ENCODE measurements around the gene SEMA4G.

SEMA4G gene

GRCh38 chr10:100987685-100988049 lies 18.4 kb downstream of the SEMA4G start:
- DNase-seq (ENCODE audit: low read depth in 2 of 2), result no peak

GRCh38 chr10:100988166-100988565 lies 18.9 kb downstream of the SEMA4G start:
- DNase-seq (ENCODE audit: low read depth in 2 of 2), result no peak

GRCh38 chr10:100989088-100989487 lies 19.8 kb downstream of the SEMA4G start:
- DNase-seq (ENCODE audit: low read depth in 2 of 2), result no peak

GRCh38 chr10:100993986-100994708 lies 24.8 kb downstream of the SEMA4G start:
- DNase-seq (ENCODE audit: low read depth in 2 of 2), result no peak

GRCh38 chr10:100995181-100995580 lies 25.9 kb downstream of the SEMA4G start:
- no peak for DNase-seq (ENCODE audit: low read depth in 2 of 2)

GRCh38 chr10:100996678-100997359 lies 27.5 kb downstream of the SEMA4G start:
- no peak for DNase-seq (ENCODE audit: low read depth in 2 of 2)

- DNase-seq (ENCODE audit: low read depth in 2 of 2), result peak; percentile 69 to 72
Observed at GRCh38 chr10:100997360-100998182, 28.3 kb downstream of the SEMA4G start.

GRCh38 chr10:100998183-100998990 lies 29.1 kb downstream of the SEMA4G start:
- peak in 1 of 2 donors; percentile 60 for DNase-seq (ENCODE audit: low read depth in 2 of 2)

- peak; percentile 68 to 69 for DNase-seq (ENCODE audit: low read depth in 2 of 2)
Observed at GRCh38 chr10:100998991-100999741, 29.9 kb downstream of the SEMA4G start.

GRCh38 chr10:100999742-101000126 lies 30.4 kb downstream of the SEMA4G start, which contains the start of gene LZTS2:
Gene LZTS2, plus strand, starts transcription at chr10:100999808. Its CDS starts 2,731 bp downstream, at chr10:101002539.
- no peak for DNase-seq (ENCODE audit: low read depth in 2 of 2)

GRCh38 chr10:101000127-101000914 lies 31.0 kb downstream of the SEMA4G start:
- DNase-seq (ENCODE audit: low read depth in 2 of 2), result no peak

- DNase-seq (ENCODE audit: low read depth in 2 of 2), result no peak
Observed at GRCh38 chr10:101000915-101001658, 31.8 kb downstream of the SEMA4G start.

- no peak for DNase-seq (ENCODE audit: low read depth in 2 of 2)
Observed at GRCh38 chr10:101001659-101002035, 32.3 kb downstream of the SEMA4G start.

- DNase-seq (ENCODE audit: low read depth in 2 of 2), result no peak
Observed at GRCh38 chr10:101002456-101002855, 33.2 kb downstream of the SEMA4G start.

- no peak for DNase-seq (ENCODE audit: low read depth in 2 of 2)
Observed at GRCh38 chr10:101003639-101004206, 34.4 kb downstream of the SEMA4G start.

GRCh38 chr10:101005361-101005760 lies 36.1 kb downstream of the SEMA4G start:
- DNase-seq (ENCODE audit: low read depth in 2 of 2), result no peak

GRCh38 chr10:101005869-101006567 lies 36.7 kb downstream of the SEMA4G start:
- DNase-seq (ENCODE audit: low read depth in 2 of 2), result no peak

GRCh38 chr10:101006593-101007098 lies 37.3 kb downstream of the SEMA4G start:
- no peak for DNase-seq (ENCODE audit: low read depth in 2 of 2)

Data from stimulated activated CD4-positive, alpha-beta T cell treated with anti-CD3 and anti-CD28 coated beads, Interleukin-4, amount 100 ng/mL, for 48 hours (primary cell).